ENCODE measurements around the gene PACSIN1.

PACSIN1 gene

GRCh38 chr6:34425498-34426410 is 40.1 kb upstream of the PACSIN1 start, which contains the start of gene RPS10:
Gene RPS10 (minus strand): TSS chr6:34426069. CDS start chr6:34425221, 848 bp downstream.
- Histone ChIP-seq H3K27me3 (ENCODE audit: insufficient read depth, insufficient read length) (no peaks in the 10 kb centered on the region), H3K4me3 (ENCODE audit: insufficient read length, low read depth) (peak within 1 kb of the TSS; percentile 93), H3K9ac (ENCODE audit: insufficient read length, low read depth) (peak within 1 kb of the TSS; percentile 100), H3K9me3 (ENCODE audit: insufficient read depth, low read length) (0 out of 2 replicates have a peak, but pooled peaks cover 4% of the 10 kb centered on the region), H3K36me3 (ENCODE audit: insufficient read depth, insufficient read length, low read length) (peaks cover 48% of the 10 kb centered on the region), H3K4me1 (ENCODE audit: insufficient read depth, insufficient read length) (no peaks in the 10 kb centered on the region)
- no peak for TF ChIP-seq ZNF274 (IDR thresholded peaks at IDR 0.05; ENCODE audit: low read depth, low read length)
- TF ChIP-seq SUZ12 (IDR thresholded peaks at IDR 0.05; ENCODE audit: extremely low read depth, insufficient read depth, insufficient read length) = no peak
- TF ChIP-seq YY1 (IDR thresholded peaks at IDR 0.05; ENCODE audit: insufficient read depth, insufficient read length) = no peak
- DNase-seq (ENCODE audit: low read depth, low spot score) = peak; percentile 73

GRCh38 chr6:34435916-34436315 is 30.0 kb upstream of the PACSIN1 start:
- Histone ChIP-seq H3K9ac (ENCODE audit: insufficient read length, low read depth) (no peak overlapping the region), H3K4me1 (ENCODE audit: insufficient read depth, insufficient read length) (no peaks in the 10 kb centered on the region), H3K27me3 (ENCODE audit: insufficient read depth, insufficient read length) (no peaks in the 10 kb centered on the region), H3K4me3 (ENCODE audit: insufficient read length, low read depth) (no peak overlapping the region), H3K36me3 (ENCODE audit: insufficient read depth, insufficient read length, low read length) (no peaks in the 10 kb centered on the region), H3K9me3 (ENCODE audit: insufficient read depth, low read length) (peaks cover 26% of the 10 kb centered on the region; the same call in 1 of the 2 replicates)
- TF ChIP-seq ZNF274 (IDR thresholded peaks at IDR 0.05; ENCODE audit: low read depth, low read length) = no peak
- TF ChIP-seq SUZ12 (IDR thresholded peaks at IDR 0.05; ENCODE audit: extremely low read depth, insufficient read depth, insufficient read length) = no peak
- TF ChIP-seq YY1 (IDR thresholded peaks at IDR 0.05; ENCODE audit: insufficient read depth, insufficient read length) = no peak
- no peak for DNase-seq (ENCODE audit: low read depth, low spot score)

- no peak overlapping the region for H3K4me3 ChIP-seq (ENCODE audit: insufficient read length, low read depth)
- no peaks in the 10 kb centered on the region for H3K27me3 ChIP-seq (ENCODE audit: insufficient read depth, insufficient read length)
- no peak for TF ChIP-seq SUZ12 (IDR thresholded peaks at IDR 0.05; ENCODE audit: extremely low read depth, insufficient read depth, insufficient read length)
- H3K9me3 ChIP-seq (ENCODE audit: insufficient read depth, low read length) = peaks cover 26% of the 10 kb centered on the region; the same call in 1 of the 2 replicates
- no peaks in the 10 kb centered on the region for H3K4me1 ChIP-seq (ENCODE audit: insufficient read depth, insufficient read length)
- DNase-seq (ENCODE audit: low read depth, low spot score) = no peak
- H3K36me3 ChIP-seq (ENCODE audit: insufficient read depth, insufficient read length, low read length) = no peaks in the 10 kb centered on the region
- no peak overlapping the region for H3K9ac ChIP-seq (ENCODE audit: insufficient read length, low read depth)
Measured at GRCh38 chr6:34436803-34437643, 28.9 kb upstream of the PACSIN1 start.

GRCh38 chr6:34437644-34437970 is 28.3 kb upstream of the PACSIN1 start:
- Histone ChIP-seq H3K27me3 (ENCODE audit: insufficient read depth, insufficient read length) (no peaks in the 10 kb centered on the region), H3K4me1 (ENCODE audit: insufficient read depth, insufficient read length) (no peaks in the 10 kb centered on the region), H3K4me3 (ENCODE audit: insufficient read length, low read depth) (no peak overlapping the region), H3K36me3 (ENCODE audit: insufficient read depth, insufficient read length, low read length) (no peaks in the 10 kb centered on the region), H3K9ac (ENCODE audit: insufficient read length, low read depth) (no peak overlapping the region), H3K9me3 (ENCODE audit: insufficient read depth, low read length) (peaks cover 26% of the 10 kb centered on the region; the same call in 1 of the 2 replicates)
- no peak for TF ChIP-seq ZNF274 (IDR thresholded peaks at IDR 0.05; ENCODE audit: low read depth, low read length)
- no peak for TF ChIP-seq YY1 (IDR thresholded peaks at IDR 0.05; ENCODE audit: insufficient read depth, insufficient read length)
- TF ChIP-seq SUZ12 (IDR thresholded peaks at IDR 0.05; ENCODE audit: extremely low read depth, insufficient read depth, insufficient read length) = no peak
- DNase-seq (ENCODE audit: low read depth, low spot score) = no peak

GRCh38 chr6:34438705-34439104 is 27.2 kb upstream of the PACSIN1 start:
- DNase-seq (ENCODE audit: low read depth, low spot score) = no peak
- peaks cover 26% of the 10 kb centered on the region; the same call in 1 of the 2 replicates for H3K9me3 ChIP-seq (ENCODE audit: insufficient read depth, low read length)
- H3K4me3 ChIP-seq (ENCODE audit: insufficient read length, low read depth) = no peak overlapping the region
- H3K4me1 ChIP-seq (ENCODE audit: insufficient read depth, insufficient read length) = no peaks in the 10 kb centered on the region
- no peaks in the 10 kb centered on the region for H3K36me3 ChIP-seq (ENCODE audit: insufficient read depth, insufficient read length, low read length)
- H3K27me3 ChIP-seq (ENCODE audit: insufficient read depth, insufficient read length) = no peaks in the 10 kb centered on the region
- no peak overlapping the region for H3K9ac ChIP-seq (ENCODE audit: insufficient read length, low read depth)
- TF ChIP-seq YY1 (IDR thresholded peaks at IDR 0.05; ENCODE audit: insufficient read depth, insufficient read length) (no peak), ZNF274 (IDR thresholded peaks at IDR 0.05; ENCODE audit: low read depth, low read length) (no peak), SUZ12 (IDR thresholded peaks at IDR 0.05; ENCODE audit: extremely low read depth, insufficient read depth, insufficient read length) (no peak)

- DNase-seq (ENCODE audit: low read depth, low spot score) = no peak
- peaks cover 26% of the 10 kb centered on the region; the same call in 1 of the 2 replicates for H3K9me3 ChIP-seq (ENCODE audit: insufficient read depth, low read length)
- no peaks in the 10 kb centered on the region for H3K4me1 ChIP-seq (ENCODE audit: insufficient read depth, insufficient read length)
- TF ChIP-seq YY1 (IDR thresholded peaks at IDR 0.05; ENCODE audit: insufficient read depth, insufficient read length) = no peak
- no peaks in the 10 kb centered on the region for H3K36me3 ChIP-seq (ENCODE audit: insufficient read depth, insufficient read length, low read length)
- H3K27me3 ChIP-seq (ENCODE audit: insufficient read depth, insufficient read length) = no peaks in the 10 kb centered on the region
- H3K9ac ChIP-seq (ENCODE audit: insufficient read length, low read depth) = no peak overlapping the region
- no peak overlapping the region for H3K4me3 ChIP-seq (ENCODE audit: insufficient read length, low read depth)
Measured at GRCh38 chr6:34439442-34439841, 26.4 kb upstream of the PACSIN1 start.

- no peak overlapping the region for H3K4me3 ChIP-seq (ENCODE audit: insufficient read length, low read depth)
- DNase-seq (ENCODE audit: low read depth, low spot score) = no peak
- TF ChIP-seq ZNF274 (IDR thresholded peaks at IDR 0.05; ENCODE audit: low read depth, low read length) = no peak
- TF ChIP-seq YY1 (IDR thresholded peaks at IDR 0.05; ENCODE audit: insufficient read depth, insufficient read length) = no peak
- no peak for TF ChIP-seq SUZ12 (IDR thresholded peaks at IDR 0.05; ENCODE audit: extremely low read depth, insufficient read depth, insufficient read length)
Measured at GRCh38 chr6:34441526-34441925, 24.4 kb upstream of the PACSIN1 start.

More at GRCh38 chr6:34441526-34441925, 24.4 kb upstream of the PACSIN1 start:
- H3K4me1 ChIP-seq (ENCODE audit: insufficient read depth, insufficient read length) = no peaks in the 10 kb centered on the region
- no peaks in the 10 kb centered on the region for H3K27me3 ChIP-seq (ENCODE audit: insufficient read depth, insufficient read length)
- H3K9me3 ChIP-seq (ENCODE audit: insufficient read depth, low read length) = peaks cover 25% of the 10 kb centered on the region; the same call in 1 of the 2 replicates
- H3K9ac ChIP-seq (ENCODE audit: insufficient read length, low read depth) = no peak overlapping the region
- no peaks in the 10 kb centered on the region for H3K36me3 ChIP-seq (ENCODE audit: insufficient read depth, insufficient read length, low read length)
